ENCODE measurements around the gene OR11L1.

OR11L1 gene

GRCh38 chr1:247812637-247813036 is 29.1 kb downstream of the OR11L1 start:
- DNase-seq (ENCODE audit: low read depth): no peak

- no peak for DNase-seq (ENCODE audit: low read depth)
Observed at GRCh38 chr1:247797518-247797917, 44.2 kb downstream of the OR11L1 start.

Data from GM04504 (cell line).